GOT3 (cell line): ENCODE results near the gene MAPRE2.
"Not testable (repeated sequence)": the region's sequence is repeated elsewhere in the genome, so short reads cannot be mapped to it uniquely, and the experiment has no call there.

Experiments used
- DNase-seq: peaks from one replicate; lab custom pipeline; 2025; ENCODE audit warnings: mixed read lengths; lab: John Stamatoyannopoulos, UW

The MAPRE2 gene

DNA sequence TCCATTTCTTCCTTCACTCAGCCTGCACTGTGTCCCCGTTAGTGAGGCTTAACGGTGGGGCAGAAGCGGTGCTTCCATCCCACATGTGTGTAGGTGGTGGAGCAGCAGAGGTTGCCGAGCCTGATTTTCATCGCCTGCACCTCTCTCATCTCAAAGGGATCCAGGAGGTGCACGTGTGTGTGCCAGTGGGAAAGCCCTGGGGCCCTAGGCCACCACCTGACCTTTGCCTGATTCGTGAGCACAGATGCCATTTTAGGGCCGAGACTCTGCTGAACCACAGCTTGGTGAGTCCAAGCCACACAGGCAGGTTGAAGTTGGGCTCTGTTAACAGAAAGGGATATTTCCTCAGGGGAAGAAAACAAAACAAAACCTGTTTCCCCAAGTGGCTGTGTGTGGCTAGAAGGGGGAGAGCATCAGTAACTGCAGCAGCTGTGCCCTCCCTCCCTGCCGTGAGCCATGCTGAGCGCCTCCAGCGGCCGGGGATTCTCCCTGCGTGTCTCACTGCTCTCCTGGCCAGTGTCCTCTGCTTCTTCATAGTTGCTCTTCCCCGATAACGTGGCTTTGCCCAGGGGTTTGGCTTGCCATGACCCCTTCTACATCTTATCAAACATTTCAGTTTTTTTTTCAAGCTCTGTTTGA lies 81.5 kb downstream of the MAPRE2 start:
- DNase-seq, result no peak

GRCh38 chr18:35123811-35124210 lies 82.6 kb downstream of the MAPRE2 start:
- DNase-seq, result no peak

DNA sequence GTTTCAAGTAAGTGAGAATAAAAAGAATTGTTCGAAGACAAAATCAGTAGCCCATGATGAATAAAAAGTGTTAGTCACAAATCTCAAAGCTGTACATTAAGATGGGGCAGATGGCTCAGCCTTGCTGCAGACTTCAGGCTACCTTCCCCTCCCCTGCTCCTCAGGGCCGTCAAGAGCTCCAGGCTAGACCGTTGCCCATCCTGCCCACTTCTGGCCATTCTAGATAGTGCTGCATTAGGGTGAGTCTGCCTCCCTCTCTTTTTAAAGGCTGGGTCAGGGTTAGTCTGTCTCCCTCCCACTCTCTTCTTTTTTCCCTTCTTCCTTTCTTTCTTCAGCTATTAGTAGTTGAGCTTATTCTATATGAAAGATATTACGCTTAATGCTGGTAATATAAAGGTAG lies 86.0 kb downstream of the MAPRE2 start:
- DNase-seq, result no peak

- DNase-seq, result no peak
Observed at GRCh38 chr18:35128675-35129074, 87.5 kb downstream of the MAPRE2 start.

- no peak for DNase-seq
Observed at GRCh38 chr18:35130236-35130635, 89.0 kb downstream of the MAPRE2 start.

GRCh38 chr18:35131387-35132020 lies 90.3 kb downstream of the MAPRE2 start:
- no peak for DNase-seq

- no peak for DNase-seq
Observed at GRCh38 chr18:35132021-35132902, 91.0 kb downstream of the MAPRE2 start.

- no peak for DNase-seq
Observed at GRCh38 chr18:35134190-35134730, 93.0 kb downstream of the MAPRE2 start.

DNA sequence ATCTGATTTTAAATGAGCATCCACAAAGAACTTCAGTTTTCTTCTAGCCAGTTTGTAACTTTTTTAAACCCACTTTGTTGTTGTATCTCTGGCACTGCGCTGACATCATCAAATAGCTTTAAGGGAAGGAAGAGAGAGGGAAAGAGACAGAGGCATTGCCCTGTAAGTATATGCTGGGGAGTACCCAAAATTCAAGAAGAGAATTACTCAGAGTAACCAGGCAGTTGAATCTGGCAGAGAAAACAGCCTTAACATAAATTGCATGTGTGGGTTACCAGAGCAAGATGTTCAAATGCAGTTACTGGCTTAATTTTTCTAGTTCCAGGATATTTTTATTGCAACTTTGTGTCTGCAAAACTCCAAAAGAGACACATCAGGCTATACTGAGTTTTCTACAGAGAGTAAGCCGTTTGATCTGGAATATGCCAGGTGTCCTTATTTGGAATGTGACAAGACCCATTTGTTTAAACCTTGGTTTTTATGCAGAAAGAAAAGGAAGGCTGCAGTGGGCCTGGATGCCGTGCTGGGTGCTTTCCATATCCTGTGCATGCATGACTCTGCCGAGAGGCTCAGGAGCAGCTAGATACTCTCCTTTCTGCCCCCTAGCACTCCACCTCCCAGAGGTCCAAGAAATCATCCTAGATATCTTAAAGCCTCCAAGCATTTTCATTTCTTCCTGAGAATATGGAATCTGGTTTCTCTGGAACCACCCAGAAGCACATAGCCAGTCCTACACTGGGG lies 93.7 kb downstream of the MAPRE2 start:
- DNase-seq, result no peak

GRCh38 chr18:35136248-35136647 lies 95.0 kb downstream of the MAPRE2 start:
- DNase-seq, result no peak

DNA sequence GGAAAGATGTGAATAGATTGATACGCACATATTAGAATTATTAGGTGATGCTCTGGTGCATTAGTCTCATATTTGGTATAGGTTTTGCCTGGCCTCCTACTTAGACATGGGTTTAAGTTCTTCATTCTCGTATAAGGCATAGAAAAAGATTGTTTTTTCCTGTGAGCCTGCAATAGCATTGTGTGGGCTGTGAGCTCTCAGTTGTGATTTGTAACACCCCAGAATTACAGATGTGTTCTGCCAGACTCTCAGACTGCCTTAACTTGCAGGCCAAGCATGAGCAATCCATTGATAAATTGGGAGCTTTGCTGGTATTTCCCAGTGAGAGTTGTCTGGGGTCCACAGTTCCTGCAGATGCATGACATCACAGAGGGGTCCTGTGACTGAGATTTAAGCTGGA lies 95.7 kb downstream of the MAPRE2 start:
- DNase-seq, result no peak

DNA sequence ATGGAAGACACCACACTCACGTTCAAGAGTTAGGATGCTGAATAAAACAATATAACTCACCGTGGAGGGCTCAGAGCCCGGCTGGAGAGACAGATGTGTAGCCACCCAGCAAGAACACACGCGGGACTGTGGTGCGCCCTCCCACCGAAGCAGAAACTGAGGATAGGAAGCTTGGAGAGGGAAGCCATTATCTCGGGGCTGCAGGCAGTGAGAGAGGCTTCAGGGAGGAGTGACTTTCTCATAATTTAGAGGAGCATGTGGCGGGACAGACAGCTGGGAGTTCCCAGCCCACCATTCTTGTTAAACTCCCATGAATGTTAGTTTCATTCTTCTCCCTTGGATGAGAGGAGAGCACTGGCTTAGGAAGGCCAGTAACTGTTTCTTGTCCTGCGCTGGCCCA lies 96.4 kb downstream of the MAPRE2 start:
- DNase-seq, result no peak

DNA sequence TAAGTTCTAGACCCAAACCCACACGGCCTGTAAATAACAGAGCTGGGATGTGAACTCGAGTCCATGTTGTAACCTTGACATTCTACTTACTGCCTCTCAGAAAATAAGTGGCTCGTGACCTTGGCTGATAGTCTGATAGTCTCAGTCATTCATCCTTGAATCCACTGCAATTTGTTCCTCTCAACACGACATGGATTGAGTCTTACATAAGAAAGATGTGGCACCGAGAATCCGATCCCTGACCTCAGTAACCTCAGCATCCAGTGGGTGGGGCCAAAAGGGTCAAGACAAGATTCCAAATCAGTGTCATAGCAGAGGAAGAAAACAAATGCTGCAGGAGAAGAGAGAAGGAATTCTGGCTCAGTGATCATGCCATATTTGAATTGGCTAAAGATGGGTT lies 97.6 kb downstream of the MAPRE2 start:
- no peak for DNase-seq

DNA sequence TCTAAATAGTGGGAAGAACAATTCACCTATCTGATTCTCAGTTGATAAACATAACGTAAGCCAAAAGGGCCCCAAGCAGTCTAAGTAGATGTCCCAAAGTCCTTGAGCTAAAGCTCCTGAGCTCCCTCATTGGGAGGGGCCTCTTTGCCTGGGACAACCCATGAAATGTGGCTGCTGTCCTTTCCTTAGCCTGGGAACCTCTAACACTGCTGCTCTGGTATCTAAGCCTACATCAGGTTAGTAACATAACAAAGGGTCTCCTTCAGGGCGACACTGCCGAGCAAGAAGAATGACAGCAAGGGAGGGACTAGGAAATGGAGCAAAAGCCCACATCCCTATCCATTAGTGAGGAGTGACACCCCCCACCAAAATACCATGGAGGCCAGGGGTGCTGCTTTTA lies 98.3 kb downstream of the MAPRE2 start:
- DNase-seq, result no peak

GRCh38 chr18:35141077-35141476 lies 99.9 kb downstream of the MAPRE2 start:
- no peak for DNase-seq

- DNase-seq, result no peak
Observed at GRCh38 chr18:35141567-35142274, 100.5 kb downstream of the MAPRE2 start.

DNA sequence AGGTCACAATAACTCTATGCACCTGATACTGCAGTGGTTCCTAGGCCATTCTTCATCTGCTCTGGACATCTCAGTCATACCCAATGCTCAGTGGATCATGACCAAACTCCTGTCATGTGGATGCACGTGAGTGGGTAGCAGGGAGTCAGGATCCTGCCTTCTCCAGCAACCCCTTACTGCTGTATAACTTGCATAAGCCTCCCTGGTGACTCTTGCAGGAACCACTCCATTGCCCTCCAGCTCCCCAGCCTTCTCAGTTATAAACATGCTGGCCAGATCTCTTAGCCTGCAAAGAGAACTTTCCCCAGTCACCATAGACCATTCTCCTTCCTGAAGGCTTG lies 101.0 kb downstream of the MAPRE2 start:
- no peak for DNase-seq

GRCh38 chr18:35143622-35144596 lies 102.7 kb downstream of the MAPRE2 start:
- DNase-seq, result no peak

- DNase-seq, result no peak
Observed at GRCh38 chr18:35144698-35145097, 103.5 kb downstream of the MAPRE2 start.

GRCh38 chr18:35150195-35150594 lies 109.0 kb downstream of the MAPRE2 start:
- not testable (repeated sequence) for DNase-seq
